GM18858 (cell line): ENCODE data around the gene CD300LD.

ENCODE experiments used
- ATAC-seq: cut with Tn5 transposase; IDR thresholded peaks from one replicate; pipeline ENCODE4 v1.9.1; 2021; ENCODE audit not compliant: unreplicated experiment

CD300LD gene

GRCh38 chr17:74607221-74607620 is 15.1 kb upstream of the CD300LD start:
- ATAC-seq = no peak

- no peak for ATAC-seq
Observed at GRCh38 chr17:74606050-74606449, 14.0 kb upstream of the CD300LD start.

GRCh38 chr17:74605361-74605760 is 13.3 kb upstream of the CD300LD start:
- ATAC-seq = no peak

GRCh38 chr17:74604761-74605160 is 12.7 kb upstream of the CD300LD start:
- ATAC-seq = no peak

- no peak for ATAC-seq
Observed at GRCh38 chr17:74604200-74604599, 12.1 kb upstream of the CD300LD start.

- no peak for ATAC-seq
Observed at GRCh38 chr17:74603746-74604145, 11.7 kb upstream of the CD300LD start.

GRCh38 chr17:74603037-74603635 is 11.1 kb upstream of the CD300LD start:
- ATAC-seq = no peak

- no peak for ATAC-seq
Observed at GRCh38 chr17:74601944-74602572, 10.0 kb upstream of the CD300LD start.

GRCh38 chr17:74599448-74599939 is 7.4 kb upstream of the CD300LD start:
- no peak for ATAC-seq

- ATAC-seq = no peak
Observed at GRCh38 chr17:74599023-74599399, 6.9 kb upstream of the CD300LD start.

- no peak for ATAC-seq
Observed at GRCh38 chr17:74598346-74599022, 6.4 kb upstream of the CD300LD start.

GRCh38 chr17:74597069-74597790 is 5.1 kb upstream of the CD300LD start:
- ATAC-seq = no peak

- ATAC-seq = no peak
Observed at GRCh38 chr17:74595037-74595750, 3.1 kb upstream of the CD300LD start.

GRCh38 chr17:74591503-74591902 is 580 bp downstream of the CD300LD start:
- ATAC-seq = no peak

GRCh38 chr17:74585711-74586110 is 6.4 kb downstream of the CD300LD start:
- ATAC-seq = no peak

- no peak for ATAC-seq
Observed at GRCh38 chr17:74584292-74585060, 7.6 kb downstream of the CD300LD start.

GRCh38 chr17:74582633-74583032 is 9.4 kb downstream of the CD300LD start:
- no peak for ATAC-seq

- no peak for ATAC-seq
Observed at GRCh38 chr17:74579900-74580299, 12.2 kb downstream of the CD300LD start.

- ATAC-seq = no peak
Observed at GRCh38 chr17:74578979-74579378, 13.1 kb downstream of the CD300LD start.

GRCh38 chr17:74574489-74575142 is 17.5 kb downstream of the CD300LD start:
- ATAC-seq = no peak
